SK-N-SH (cell line): Measurements from ENCODE around the gene GDF2. TPM values are rescaled to one million over a fixed set of nuclear protein-coding genes. Genes with fewer than 3 reads are reported as not detected.

Experiments used
- CTCF ChIA-PET: fragments of 300-600, 350-600 bp; formaldehyde crosslinking; extraction: SDS; loops from one replicate; lab custom pipeline; 2021; lab: Yijun Ruan, JAX
- POLR2A ChIA-PET: fragments of 350-600 bp; sonication (Branson Sonifier 250); formaldehyde crosslinking; extraction: SDS; loops from one replicate; lab custom pipeline; 2020; ENCODE audit warnings: antibody characterized with exemption, inconsistent platforms; lab: Yijun Ruan, JAX
- DNase-seq: peaks from one replicate; pipeline ENCODE4 v3.0.0; 2012
- H2AFZ ChIP-seq: fragments of 200-600 bp; sonication (generic); 2 replicates; pipeline ENCODE4 v1.8.1; 2016; ENCODE audit warnings: antibody characterized with exemption, mild to moderate bottlenecking, low read depth
- H3F3A ChIP-seq: fragments of 200-600 bp; sonication (generic); replicated peaks from 2 replicates; pipeline ENCODE3; 2016; ENCODE audit warnings: antibody characterized with exemption, mild to moderate bottlenecking; ENCODE audit not compliant: insufficient read depth
- H3K27ac ChIP-seq, 2 experiments: fragments of 200-500 bp in 1 of 2; fragments of 200-600 bp in 1 of 2; sonication (Bioruptor generic) in 1 of 2; sonication (generic), shearing (Covaris generic) in 1 of 2; 2 replicates each; pipeline versions ENCODE4 v1.5.1 to v1.6.1; 2014 to 2016; ENCODE audit warnings: low read depth in 2 of 2, inconsistent platforms in 1 of 2, low read length in 1 of 2, mild to moderate bottlenecking in 1 of 2, mixed read lengths in 1 of 2
- H3K27me3 ChIP-seq: fragments of 200-600 bp; sonication (generic), shearing (Covaris generic); 2 replicates; pipeline ENCODE4 v1.6.1; 2016; ENCODE audit warnings: mixed run types; ENCODE audit not compliant: insufficient read depth
- H3K36me3 ChIP-seq, 2 experiments: fragments of 200-500 bp in 1 of 2; fragments of 200-600 bp in 1 of 2; sonication (Bioruptor generic) in 1 of 2; sonication (generic) in 1 of 2; replicated peaks in 1 of 2; 2 replicates each; pipeline versions ENCODE3 to v1.5.1; 2014 to 2016; ENCODE audit warnings: low read length in 1 of 2, mild to moderate bottlenecking in 1 of 2; ENCODE audit not compliant: insufficient read depth in 2 of 2, control insufficient read depth in 1 of 2
- H3K4me1 ChIP-seq, 2 experiments: fragments of 200-500 bp in 1 of 2; fragments of 200-600 bp in 1 of 2; sonication (Bioruptor generic) in 1 of 2; sonication (generic), shearing (Covaris generic) in 1 of 2; 2 replicates each; pipeline versions ENCODE4 v1.5.1 to v1.6.1; 2014 to 2016; ENCODE audit warnings: low read depth in 1 of 2, low read length in 1 of 2, mixed run types in 1 of 2; ENCODE audit not compliant: insufficient read depth in 2 of 2, control insufficient read depth in 1 of 2
- H3K4me2 ChIP-seq: fragments of 200-600 bp; sonication (generic), shearing (Covaris generic); 2 replicates; pipeline ENCODE4 v1.6.1; 2017; ENCODE audit warnings: mixed run types
- H3K4me3 ChIP-seq, 2 experiments: fragments of 200-500 bp in 1 of 2; fragments of 200-600 bp in 1 of 2; sonication (Bioruptor generic) in 1 of 2; sonication (generic), shearing (Covaris generic) in 1 of 2; 2 replicates each; pipeline versions ENCODE4 v1.5.1 to v1.8.1; 2014 to 2016; ENCODE audit warnings: low read depth in 2 of 2, inconsistent platforms in 1 of 2, low read length in 1 of 2, mild to moderate bottlenecking in 1 of 2, mixed read lengths in 1 of 2, moderate library complexity in 1 of 2
- H3K79me2 ChIP-seq: fragments of 200-600 bp; sonication (generic); 2 replicates; pipeline ENCODE4 v1.8.1; 2017; ENCODE audit warnings: mild to moderate bottlenecking; ENCODE audit not compliant: insufficient read depth
- H3K9ac ChIP-seq: fragments of 200-600 bp; sonication (generic); 2 replicates; pipeline ENCODE4 v1.6.1; 2017; ENCODE audit warnings: mixed run types
- H3K9me2 ChIP-seq: fragments of 200-600 bp; sonication (generic); 2 replicates; pipeline ENCODE4 v1.6.1; 2017; ENCODE audit warnings: mixed run types
- H3K9me3 ChIP-seq: fragments of 200-600 bp; sonication (generic); 2 replicates; pipeline ENCODE4 v1.6.1; 2017; ENCODE audit warnings: mixed run types, mild to moderate bottlenecking, moderate library complexity
- H4K20me1 ChIP-seq: fragments of 200-600 bp; sonication (generic); 2 replicates; pipeline ENCODE4 v1.6.1; 2017; ENCODE audit warnings: mild to moderate bottlenecking, mixed run types; ENCODE audit not compliant: insufficient read depth
- ELF1 ChIP-seq: IDR thresholded peaks from 2 replicates; pipeline ENCODE4 v1.4.0; 2012
- EZH2phosphoT487 ChIP-seq: fragments of 200-600 bp; sonication (generic); IDR thresholded peaks from 2 replicates; pipeline ENCODE4 v1.6.1; 2017; ENCODE audit warnings: low read depth, mixed run types, mild to moderate bottlenecking, antibody characterized with exemption, moderate library complexity, borderline replicate concordance
- FOSL2 ChIP-seq: IDR thresholded peaks from 2 replicates; pipeline ENCODE4 v1.4.0; 2012; ENCODE audit warnings: low read depth, mild to moderate bottlenecking, moderate library complexity, borderline replicate concordance
- FOXJ3 ChIP-seq: sonication (generic); formaldehyde crosslinking; IDR thresholded peaks from 2 replicates; pipeline ENCODE4 v1.5.1; 2020; ENCODE audit warnings: mild to moderate bottlenecking, missing genetic modification reagents
- GABPA ChIP-seq: IDR thresholded peaks from 2 replicates; pipeline ENCODE4 v1.4.0; 2012; ENCODE audit warnings: low read depth, mild to moderate bottlenecking
- JUND ChIP-seq: IDR thresholded peaks from 2 replicates; pipeline ENCODE4 v1.4.0; 2012
- POLR2AphosphoS5 ChIP-seq: IDR thresholded peaks from 2 replicates; pipeline ENCODE4 v1.6.1; 2012; ENCODE audit warnings: low read depth, low read length
- SMC3 ChIP-seq: IDR thresholded peaks from 2 replicates; pipeline ENCODE4 v1.6.1; 2012; ENCODE audit warnings: low read depth, low read length, improper control_type of control experiment
- TCF12 ChIP-seq: IDR thresholded peaks from 2 replicates; pipeline ENCODE4 v1.4.0; 2012
- TEAD4 ChIP-seq: IDR thresholded peaks from 2 replicates; pipeline ENCODE4 v1.4.0; 2012; ENCODE audit warnings: mild to moderate bottlenecking, borderline replicate concordance; ENCODE audit not compliant: insufficient read depth
- USF1 ChIP-seq: IDR thresholded peaks from 2 replicates; pipeline ENCODE4 v1.4.0; 2012; ENCODE audit warnings: low read depth, borderline replicate concordance
- WGBS: methylation state at CpG from one replicate; pipeline ENCODE4 v1.1.6; 2017; ENCODE audit warnings: low lambda C conversion rate; 5-methylcytosine and 5-hydroxymethylcytosine counted together
- polyA plus RNA-seq, 3 experiments: library from polyadenylated mRNA; depleted of rRNA; stranded (reverse); fragments of >200 nt; gene quantifications; 2 replicates each; pipeline ENCODE4 v1.2.3, GENCODE V29; 2012
- TF ChIP-seq, protein P1 (sequence below): IDR thresholded peaks from 2 replicates; pipeline ENCODE4 v1.6.1; 2012; ENCODE audit warnings: mild to moderate bottlenecking, low read depth, low read length, moderate library complexity
- TF ChIP-seq, protein P2 (sequence below): IDR thresholded peaks from 2 replicates; pipeline ENCODE4 v1.4.0; 2012; ENCODE audit warnings: low read depth, borderline replicate concordance
- TF ChIP-seq, protein P3 (sequence below): fragments of 200-600 bp; sonication (generic); IDR thresholded peaks from 2 replicates; pipeline ENCODE4 v1.6.1; 2017; ENCODE audit warnings: antibody characterized with exemption, mild to moderate bottlenecking, moderate library complexity

The GDF2 gene
- polyA plus RNA-seq, 1 of the 3 experiments (the other 2 are of a cell fraction): not detected

GRCh38 chr10:47315421-47315820, 6.8 kb upstream of the GDF2 start (continued):
- TF ChIP-seq, protein P1, sequence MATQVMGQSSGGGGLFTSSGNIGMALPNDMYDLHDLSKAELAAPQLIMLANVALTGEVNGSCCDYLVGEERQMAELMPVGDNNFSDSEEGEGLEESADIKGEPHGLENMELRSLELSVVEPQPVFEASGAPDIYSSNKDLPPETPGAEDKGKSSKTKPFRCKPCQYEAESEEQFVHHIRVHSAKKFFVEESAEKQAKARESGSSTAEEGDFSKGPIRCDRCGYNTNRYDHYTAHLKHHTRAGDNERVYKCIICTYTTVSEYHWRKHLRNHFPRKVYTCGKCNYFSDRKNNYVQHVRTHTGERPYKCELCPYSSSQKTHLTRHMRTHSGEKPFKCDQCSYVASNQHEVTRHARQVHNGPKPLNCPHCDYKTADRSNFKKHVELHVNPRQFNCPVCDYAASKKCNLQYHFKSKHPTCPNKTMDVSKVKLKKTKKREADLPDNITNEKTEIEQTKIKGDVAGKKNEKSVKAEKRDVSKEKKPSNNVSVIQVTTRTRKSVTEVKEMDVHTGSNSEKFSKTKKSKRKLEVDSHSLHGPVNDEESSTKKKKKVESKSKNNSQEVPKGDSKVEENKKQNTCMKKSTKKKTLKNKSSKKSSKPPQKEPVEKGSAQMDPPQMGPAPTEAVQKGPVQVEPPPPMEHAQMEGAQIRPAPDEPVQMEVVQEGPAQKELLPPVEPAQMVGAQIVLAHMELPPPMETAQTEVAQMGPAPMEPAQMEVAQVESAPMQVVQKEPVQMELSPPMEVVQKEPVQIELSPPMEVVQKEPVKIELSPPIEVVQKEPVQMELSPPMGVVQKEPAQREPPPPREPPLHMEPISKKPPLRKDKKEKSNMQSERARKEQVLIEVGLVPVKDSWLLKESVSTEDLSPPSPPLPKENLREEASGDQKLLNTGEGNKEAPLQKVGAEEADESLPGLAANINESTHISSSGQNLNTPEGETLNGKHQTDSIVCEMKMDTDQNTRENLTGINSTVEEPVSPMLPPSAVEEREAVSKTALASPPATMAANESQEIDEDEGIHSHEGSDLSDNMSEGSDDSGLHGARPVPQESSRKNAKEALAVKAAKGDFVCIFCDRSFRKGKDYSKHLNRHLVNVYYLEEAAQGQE: no peak
- TF ChIP-seq TEAD4: no peak

DNA sequence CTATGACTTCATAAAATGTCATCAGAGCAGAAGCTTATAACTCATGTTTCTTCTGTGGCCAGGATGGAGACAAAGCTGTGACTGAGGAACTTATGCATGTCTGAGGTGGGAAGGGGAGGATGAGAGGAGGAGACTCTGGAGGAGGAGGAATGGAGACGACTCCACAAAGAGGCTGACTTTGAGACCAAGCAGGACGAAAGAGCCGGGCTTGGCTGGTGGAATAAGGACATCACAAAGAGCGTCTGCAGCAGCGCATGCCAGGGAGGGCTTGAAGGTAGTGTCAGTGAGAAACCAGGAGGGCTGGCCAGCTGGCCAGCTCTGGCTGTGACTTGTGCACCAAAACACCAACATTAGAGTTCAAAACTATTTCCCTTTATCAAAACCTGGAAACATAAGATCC, 6.1 kb upstream of the GDF2 start:
- Histone ChIP-seq H3K27me3 (no peaks in the 10 kb centered on the region), H4K20me1 (no peaks in the 10 kb centered on the region), H3K9me3 (no peaks in the 10 kb centered on the region), H3K9me2 (no peaks in the 10 kb centered on the region), H3K4me3 (no peak overlapping the region), H3K27ac (no peak overlapping the region), H3K9ac (no peak overlapping the region), H2AFZ (no peak overlapping the region), H3K4me1 (peaks cover 0 to 17% of the 10 kb centered on the region in 2 experiments; a peak in 1 of 4 replicates), H3K36me3 (no peaks in the 10 kb centered on the region), H3K79me2 (no peaks in the 10 kb centered on the region), H3F3A (no peaks in the 10 kb centered on the region), H3K4me2 (no peak overlapping the region)
- TF ChIP-seq FOXJ3 (CRISPR knock-in tag) (no peak), USF1 (no peak), POLR2AphosphoS5 (no peak), TCF12 (no peak), FOSL2 (no peak), GABPA (no peak), EZH2phosphoT487 (no peak), ELF1 (no peak), SMC3 (no peak), JUND (no peak), TEAD4 (no peak)
- TF ChIP-seq, protein P2, sequence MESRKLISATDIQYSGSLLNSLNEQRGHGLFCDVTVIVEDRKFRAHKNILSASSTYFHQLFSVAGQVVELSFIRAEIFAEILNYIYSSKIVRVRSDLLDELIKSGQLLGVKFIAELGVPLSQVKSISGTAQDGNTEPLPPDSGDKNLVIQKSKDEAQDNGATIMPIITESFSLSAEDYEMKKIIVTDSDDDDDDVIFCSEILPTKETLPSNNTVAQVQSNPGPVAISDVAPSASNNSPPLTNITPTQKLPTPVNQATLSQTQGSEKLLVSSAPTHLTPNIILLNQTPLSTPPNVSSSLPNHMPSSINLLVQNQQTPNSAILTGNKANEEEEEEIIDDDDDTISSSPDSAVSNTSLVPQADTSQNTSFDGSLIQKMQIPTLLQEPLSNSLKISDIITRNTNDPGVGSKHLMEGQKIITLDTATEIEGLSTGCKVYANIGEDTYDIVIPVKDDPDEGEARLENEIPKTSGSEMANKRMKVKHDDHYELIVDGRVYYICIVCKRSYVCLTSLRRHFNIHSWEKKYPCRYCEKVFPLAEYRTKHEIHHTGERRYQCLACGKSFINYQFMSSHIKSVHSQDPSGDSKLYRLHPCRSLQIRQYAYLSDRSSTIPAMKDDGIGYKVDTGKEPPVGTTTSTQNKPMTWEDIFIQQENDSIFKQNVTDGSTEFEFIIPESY: no peak
- TF ChIP-seq, protein P3, sequence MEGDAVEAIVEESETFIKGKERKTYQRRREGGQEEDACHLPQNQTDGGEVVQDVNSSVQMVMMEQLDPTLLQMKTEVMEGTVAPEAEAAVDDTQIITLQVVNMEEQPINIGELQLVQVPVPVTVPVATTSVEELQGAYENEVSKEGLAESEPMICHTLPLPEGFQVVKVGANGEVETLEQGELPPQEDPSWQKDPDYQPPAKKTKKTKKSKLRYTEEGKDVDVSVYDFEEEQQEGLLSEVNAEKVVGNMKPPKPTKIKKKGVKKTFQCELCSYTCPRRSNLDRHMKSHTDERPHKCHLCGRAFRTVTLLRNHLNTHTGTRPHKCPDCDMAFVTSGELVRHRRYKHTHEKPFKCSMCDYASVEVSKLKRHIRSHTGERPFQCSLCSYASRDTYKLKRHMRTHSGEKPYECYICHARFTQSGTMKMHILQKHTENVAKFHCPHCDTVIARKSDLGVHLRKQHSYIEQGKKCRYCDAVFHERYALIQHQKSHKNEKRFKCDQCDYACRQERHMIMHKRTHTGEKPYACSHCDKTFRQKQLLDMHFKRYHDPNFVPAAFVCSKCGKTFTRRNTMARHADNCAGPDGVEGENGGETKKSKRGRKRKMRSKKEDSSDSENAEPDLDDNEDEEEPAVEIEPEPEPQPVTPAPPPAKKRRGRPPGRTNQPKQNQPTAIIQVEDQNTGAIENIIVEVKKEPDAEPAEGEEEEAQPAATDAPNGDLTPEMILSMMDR: no peak
- WGBS: 60% methylated on average over 5 of the region's 5 CpGs
- ChIA-PET CTCF (interaction anchor here (1.2 to 12.0 kb wide), 5 partner anchors 25 to 324 kb away, joined by 3 to 337 read pairs (median 55); no protein-coding TSS in a partner anchor), POLR2A (interaction anchor here (1.3 kb wide), 1 partner anchor 294 kb away, joined by 3 read pairs; no protein-coding TSS in a partner anchor)
- DNase-seq: no peak
